Gastroesophageal sphincter (tissue), 3 donors: ENCODE results near the gene PLK3.

Source experiments
- CTCF ChIP-seq, 4 experiments: fragments of 200-600 bp in 2 of 4; fragments of 450-650 bp in 2 of 4; sonication (generic) in 1 of 4; IDR thresholded peaks; one replicate each; pipeline ENCODE4 v1.5.1; 2017 to 2019; ENCODE audit warnings: antibody characterized with exemption in 4 of 4, mild to moderate bottlenecking in 2 of 4, moderate library complexity in 2 of 4
- EP300 ChIP-seq: sonication (generic); formaldehyde crosslinking; IDR thresholded peaks from one replicate; pipeline ENCODE4 v1.6.1; 2017; ENCODE audit warnings: antibody characterized with exemption, mild to moderate bottlenecking
- POLR2A ChIP-seq, 2 donors: fragments of 450-650 bp; IDR thresholded peaks; one replicate each; pipeline ENCODE4 v1.6.1; 2017; ENCODE audit warnings: antibody characterized with exemption in 2 of 2, mild to moderate bottlenecking in 2 of 2, moderate library complexity in 1 of 2
- POLR2AphosphoS5 ChIP-seq: sonication (generic); formaldehyde crosslinking; IDR thresholded peaks from one replicate; pipeline ENCODE4 v1.6.1; 2017; ENCODE audit warnings: antibody characterized with exemption

DNA sequence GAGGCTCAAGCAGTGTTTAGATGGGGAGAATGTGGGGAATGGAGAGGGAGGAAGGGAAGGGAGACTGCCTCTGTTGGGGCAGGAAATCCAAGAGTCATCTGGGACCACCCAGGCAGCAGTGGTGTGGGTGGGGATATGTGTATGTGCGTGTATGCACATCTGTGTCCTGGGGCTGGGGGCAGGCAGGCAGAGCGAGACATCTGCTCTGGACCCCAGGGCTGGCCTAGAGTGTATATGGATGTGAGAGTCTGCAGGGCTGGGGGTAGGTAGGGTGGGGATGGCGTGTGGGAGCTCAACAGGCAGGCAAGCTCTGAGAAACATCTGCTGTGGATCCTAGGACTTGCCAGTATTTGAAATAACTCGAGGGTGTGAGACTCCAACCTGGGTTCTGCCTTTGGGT is 39.4 kb downstream of the PLK3 start:
- TF ChIP-seq CTCF (IDR thresholded peaks at IDR 0.05) (no peak), POLR2AphosphoS5 (no peak), EP300 (no peak), POLR2A (IDR thresholded peaks at IDR 0.05) (no peak)
